Upper lobe of left lung (tissue), 6 donors: ENCODE measurements around the gene SCN8A. TPM values are rescaled to one million over a fixed set of nuclear protein-coding genes. Genes with fewer than 3 reads are reported as not detected.
"Not testable (repeated sequence)": the region's sequence is repeated elsewhere in the genome, so short reads cannot be mapped to it uniquely, and the experiment has no call there.

ENCODE experiments used
- ATAC-seq, 2 donors: fragments of 200-7000 bp; cut with Tn5 transposase; one replicate each; pipeline ENCODE4 v1.9.1; 2022; ENCODE audit warnings: mild to moderate bottlenecking in 2 of 2, moderate library complexity in 2 of 2; ENCODE audit not compliant: low FRiP score in 2 of 2
- DNase-seq, 2 donors: peaks; one replicate each; pipeline ENCODE4 v3.0.0-alpha.2; 2019 to 2020
- H3K27ac ChIP-seq, 4 donors: fragments of 200-600 bp; sonication (generic); one replicate each; pipeline ENCODE4 v1.5.1; 2016 to 2019
- H3K27me3 ChIP-seq, 4 donors: fragments of 200-600 bp; sonication (generic); one replicate each; pipeline ENCODE4 v1.5.1; 2017 to 2019
- H3K36me3 ChIP-seq, 4 donors: fragments of 200-600 bp; sonication (generic); one replicate each; pipeline ENCODE4 v1.5.1; 2016 to 2019
- H3K4me1 ChIP-seq, 4 donors: fragments of 200-600 bp; sonication (generic); one replicate each; pipeline ENCODE4 v1.5.1; 2018 to 2019
- H3K4me3 ChIP-seq, 4 donors: fragments of 200-600 bp; sonication (generic); one replicate each; pipeline ENCODE4 v1.5.1; 2017 to 2019; ENCODE audit warnings: mild to moderate bottlenecking in 2 of 4, moderate library complexity in 1 of 4
- H3K9me3 ChIP-seq, 4 donors: fragments of 200-600 bp; sonication (generic); one replicate each; pipeline ENCODE4 v1.5.1; 2018 to 2019
- EP300 ChIP-seq, 4 donors: sonication (generic); formaldehyde crosslinking; IDR thresholded peaks; one replicate each; pipeline ENCODE4 v1.5.1; 2017; ENCODE audit warnings: antibody characterized with exemption in 4 of 4, control low read depth in 2 of 4
- POLR2A ChIP-seq, 4 donors: fragments of 450-650 bp; IDR thresholded peaks; one replicate each; pipeline ENCODE4 v1.5.1; 2016 to 2017; ENCODE audit warnings: antibody characterized with exemption in 4 of 4, mild to moderate bottlenecking in 2 of 4
- POLR2AphosphoS5 ChIP-seq, 2 donors: sonication (generic); formaldehyde crosslinking; IDR thresholded peaks; one replicate each; pipeline ENCODE4 v1.5.1; 2017; ENCODE audit warnings: antibody characterized with exemption in 2 of 2
- WGBS, 2 donors: methylation state at CpG; one replicate each; pipeline ENCODE4 v1.1.5; 2017 to 2018; 5-methylcytosine and 5-hydroxymethylcytosine counted together
- total RNA-seq, 6 donors: library from RNA; depleted of rRNA in 4 of 6; stranded (reverse); fragments of >200 nt in 4 of 6; gene quantifications; one replicate each; pipeline versions ENCODE4 v1.1.0 to v1.2.1, GENCODE V29; 2016 to 2021
- TF ChIP-seq, protein P1 (sequence below), 6 experiments: fragments of 450-650 bp in 4 of 6; fragments of 200-600 bp in 2 of 6; sonication (generic) in 2 of 6; IDR thresholded peaks; one replicate each; pipeline ENCODE4 v1.5.1; 2016 to 2019; ENCODE audit warnings: antibody characterized with exemption in 6 of 6
- donor health status: DM: no; HTN: no; CAD: no; lungs with moderate emphysema.
- donor health status: DM: no; HTN: yes; CAD: no; lungs with severe emphysema.

SCN8A gene
- total RNA-seq, 6 donors from 2014 or later, result 0.11 to 1.1 (median 0.37) TPM; not detected in 1

GRCh38 chr12:51827925-51828818, 237.1 kb downstream of the SCN8A start:
- H3K9me3 ChIP-seq, result no peaks in the 10 kb centered on the region
- 40 to 49% methylated on average over 8 to 11 of the region's 11 CpGs for WGBS, 2 donors
- H3K4me1 ChIP-seq, result peaks cover 8 to 26% (median 11%) of the 10 kb centered on the region in 4 donors
- no peaks in the 10 kb centered on the region for H3K27me3 ChIP-seq
- DNase-seq (peak in 1 of 2 donors; percentile 81), ATAC-seq (peak; percentile 32 to 79)
- H3K36me3 ChIP-seq, result no peaks in the 10 kb centered on the region
- TF ChIP-seq POLR2A (IDR thresholded peaks at IDR 0.05), result no peak
- TF ChIP-seq EP300 (IDR thresholded peaks at IDR 0.05), result no peak
- TF ChIP-seq POLR2AphosphoS5 (IDR thresholded peaks at IDR 0.05), result no peak
- TF ChIP-seq, protein P1, sequence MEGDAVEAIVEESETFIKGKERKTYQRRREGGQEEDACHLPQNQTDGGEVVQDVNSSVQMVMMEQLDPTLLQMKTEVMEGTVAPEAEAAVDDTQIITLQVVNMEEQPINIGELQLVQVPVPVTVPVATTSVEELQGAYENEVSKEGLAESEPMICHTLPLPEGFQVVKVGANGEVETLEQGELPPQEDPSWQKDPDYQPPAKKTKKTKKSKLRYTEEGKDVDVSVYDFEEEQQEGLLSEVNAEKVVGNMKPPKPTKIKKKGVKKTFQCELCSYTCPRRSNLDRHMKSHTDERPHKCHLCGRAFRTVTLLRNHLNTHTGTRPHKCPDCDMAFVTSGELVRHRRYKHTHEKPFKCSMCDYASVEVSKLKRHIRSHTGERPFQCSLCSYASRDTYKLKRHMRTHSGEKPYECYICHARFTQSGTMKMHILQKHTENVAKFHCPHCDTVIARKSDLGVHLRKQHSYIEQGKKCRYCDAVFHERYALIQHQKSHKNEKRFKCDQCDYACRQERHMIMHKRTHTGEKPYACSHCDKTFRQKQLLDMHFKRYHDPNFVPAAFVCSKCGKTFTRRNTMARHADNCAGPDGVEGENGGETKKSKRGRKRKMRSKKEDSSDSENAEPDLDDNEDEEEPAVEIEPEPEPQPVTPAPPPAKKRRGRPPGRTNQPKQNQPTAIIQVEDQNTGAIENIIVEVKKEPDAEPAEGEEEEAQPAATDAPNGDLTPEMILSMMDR (IDR thresholded peaks at IDR 0.05), result no peak
- peak overlapping the region in 1 of 4 donors; percentile 33 for H3K27ac ChIP-seq
- H3K4me3 ChIP-seq, result no peak overlapping the region

DNA sequence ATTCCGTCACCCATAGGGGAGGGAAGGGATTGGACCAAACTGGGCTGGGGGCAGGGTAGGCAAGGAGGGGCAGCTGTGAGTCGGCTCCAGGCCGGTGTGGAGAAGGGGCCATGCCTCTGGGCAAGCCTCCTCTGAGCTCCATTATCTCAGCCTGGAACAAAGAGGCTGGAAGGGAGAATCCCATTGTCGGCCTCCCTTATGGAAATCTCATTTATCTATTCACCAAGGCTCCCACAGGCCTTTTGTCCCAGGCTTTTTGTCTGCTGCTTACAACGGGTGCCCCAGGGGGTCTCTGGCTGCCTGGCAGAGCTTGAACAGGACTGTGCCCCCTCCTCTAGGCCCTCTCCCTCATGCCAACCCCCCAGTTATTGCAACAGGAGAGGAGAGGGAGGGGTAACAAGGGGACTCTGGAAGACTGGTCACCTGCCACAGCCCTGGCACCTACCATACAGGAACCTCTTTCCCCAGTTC, 238.0 kb downstream of the SCN8A start:
- H3K4me3 ChIP-seq, result no peak overlapping the region
- peaks cover 8 to 26% (median 11%) of the 10 kb centered on the region in 4 donors for H3K4me1 ChIP-seq
- H3K27ac ChIP-seq, result no peak overlapping the region
- no peaks in the 10 kb centered on the region for H3K36me3 ChIP-seq
- no peak for DNase-seq
- WGBS, 2 donors, result 67 to 90% methylated on average over 5 of the region's 5 CpGs
- TF ChIP-seq EP300 (IDR thresholded peaks at IDR 0.05), result no peak
- no peak for TF ChIP-seq POLR2A (IDR thresholded peaks at IDR 0.05)
- no peak for TF ChIP-seq POLR2AphosphoS5 (IDR thresholded peaks at IDR 0.05)
- TF ChIP-seq, protein P1 (IDR thresholded peaks at IDR 0.05), result no peak
- no peaks in the 10 kb centered on the region for H3K9me3 ChIP-seq
- no peaks in the 10 kb centered on the region for H3K27me3 ChIP-seq
- no peak for ATAC-seq

DNA sequence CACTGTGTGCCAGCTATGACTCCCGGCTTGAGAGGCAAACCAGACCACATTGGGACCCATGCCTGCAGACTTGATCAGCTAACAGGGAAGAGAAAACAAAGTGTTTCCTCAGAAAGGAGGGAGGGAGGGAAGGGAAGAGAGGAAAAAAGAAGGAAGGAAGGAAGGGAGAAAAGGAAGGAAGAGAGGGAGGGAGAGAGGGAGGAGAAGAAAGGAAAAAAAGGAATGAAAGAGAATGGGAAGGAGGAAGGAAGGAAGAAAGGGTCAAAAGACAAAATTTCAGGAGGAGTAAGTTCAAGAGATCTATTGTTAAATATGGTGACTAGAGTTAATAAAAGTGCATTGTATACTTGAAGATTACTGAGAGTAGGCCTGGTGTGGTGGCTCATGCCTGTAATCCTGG, 238.6 kb downstream of the SCN8A start:
- WGBS, 2 donors, result 93 to 95% methylated on average over 1 of the region's 1 CpG
- Histone ChIP-seq H3K27me3 (no peaks in the 10 kb centered on the region), H3K27ac (no peak overlapping the region), H3K9me3 (no peaks in the 10 kb centered on the region), H3K4me3 (no peak overlapping the region), H3K36me3 (no peaks in the 10 kb centered on the region), H3K4me1 (peaks cover 8 to 26% (median 11%) of the 10 kb centered on the region in 4 donors)
- ATAC-seq (no peak), DNase-seq (no peak)
- TF ChIP-seq, protein P1 (IDR thresholded peaks at IDR 0.05), result no peak
- no peak for TF ChIP-seq POLR2AphosphoS5 (IDR thresholded peaks at IDR 0.05)
- TF ChIP-seq EP300 (IDR thresholded peaks at IDR 0.05), result no peak
- TF ChIP-seq POLR2A (IDR thresholded peaks at IDR 0.05), result no peak

- not testable (repeated sequence) for H3K27me3 ChIP-seq, H3K36me3 ChIP-seq, ATAC-seq, DNase-seq, H3K9me3 ChIP-seq, H3K27ac ChIP-seq, H3K4me3 ChIP-seq
- H3K4me1 ChIP-seq, result peaks cover 8 to 24% (median 11%) of the 10 kb centered on the region in 4 donors
- 77 to 80% methylated on average over 5 of the region's 5 CpGs for WGBS, 2 donors
These were observed 240.8 kb downstream of the SCN8A start for GRCh38 chr12:51831817-51832216.

DNA sequence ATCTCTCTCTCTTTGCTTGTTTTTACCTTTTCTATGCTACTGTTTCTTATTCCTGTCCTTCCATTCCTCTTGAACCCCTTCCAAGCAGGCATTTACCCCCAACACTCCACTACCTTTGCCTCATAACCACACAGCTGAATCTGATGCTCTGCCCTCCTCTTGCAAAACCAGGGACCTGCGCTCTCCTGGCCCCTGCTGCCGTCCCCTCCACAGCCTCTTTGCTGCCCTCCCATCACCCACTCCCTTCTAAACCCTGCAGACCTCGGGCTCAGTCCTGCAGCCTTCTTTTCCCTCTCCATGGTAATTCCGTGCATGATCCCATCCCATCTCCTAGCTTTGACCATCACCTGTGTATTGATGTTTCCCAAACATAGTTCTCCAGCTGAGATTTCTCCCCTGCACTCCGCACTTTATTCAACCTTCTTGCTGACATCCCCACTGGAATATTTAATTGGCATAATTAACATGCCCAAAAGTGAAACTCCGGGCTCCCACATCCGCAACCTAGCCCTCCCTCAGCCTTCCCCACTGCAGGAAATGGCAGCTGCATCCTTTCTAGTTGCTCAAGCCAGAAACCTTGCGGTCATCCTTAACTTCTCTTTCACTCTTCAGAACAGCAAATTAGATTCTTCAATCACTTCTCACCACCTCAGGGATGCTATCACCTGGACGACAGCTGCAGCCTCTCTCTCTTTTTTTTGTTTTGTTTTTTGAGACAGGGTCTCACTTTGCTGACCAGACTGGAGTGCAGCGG, 241.5 kb downstream of the SCN8A start:
- Histone ChIP-seq H3K4me3 (no peak overlapping the region), H3K4me1 (peaks cover 8 to 18% (median 10%) of the 10 kb centered on the region in 4 donors), H3K36me3 (no peaks in the 10 kb centered on the region), H3K27ac (no peak overlapping the region), H3K27me3 (no peaks in the 10 kb centered on the region), H3K9me3 (no peaks in the 10 kb centered on the region)
- ATAC-seq, result no peak
- TF ChIP-seq EP300 (IDR thresholded peaks at IDR 0.05), result no peak
- TF ChIP-seq, protein P1 (IDR thresholded peaks at IDR 0.05), result no peak
- TF ChIP-seq POLR2AphosphoS5 (IDR thresholded peaks at IDR 0.05), result no peak
- TF ChIP-seq POLR2A (IDR thresholded peaks at IDR 0.05), result no peak
- no peak for DNase-seq
- WGBS, 2 donors, result 25 to 35% methylated on average over 10 of the region's 10 CpGs
